Activated naive CD8-positive, alpha-beta T cell treated with anti-CD3 and anti-CD28 coated beads, Interleukin-2, amount 10 ng/mL, durations not matched to agents 7 days and 5 days (primary cell): Measurements from ENCODE around the gene MINDY4. TPM values are rescaled to one million over a fixed set of nuclear protein-coding genes. Genes with fewer than 3 reads are reported as not detected.

Experiments used
- ATAC-seq: fragments of 150-1000 bp; cut with Tn5 transposase; one replicate; pipeline ENCODE4 v1.10.0; 2021; ENCODE audit warnings: low read depth, moderate library complexity
- POLR2A ChIA-PET: fragments of 350-600 bp; sonication (Branson Sonifier 250); formaldehyde crosslinking; loops from one replicate; lab custom pipeline; 2021; ENCODE audit warnings: antibody characterized with exemption; lab: Charles Lee
- DNase-seq: peaks from one replicate; pipeline ENCODE4 v3.0.0; 2021
- H3K27ac Mint-ChIP-seq: one replicate; pipeline ENCODE4 v1.8.0; 2022; ENCODE audit warnings: mild to moderate bottlenecking, mixed read lengths
- H3K27me3 Mint-ChIP-seq: one replicate; pipeline ENCODE4 v1.8.0; 2022; ENCODE audit warnings: mild to moderate bottlenecking, moderate library complexity, mixed read lengths
- H3K36me3 Mint-ChIP-seq: one replicate; pipeline ENCODE4 v1.8.0; 2021; ENCODE audit warnings: mild to moderate bottlenecking, mixed read lengths
- H3K4me1 Mint-ChIP-seq: one replicate; pipeline ENCODE4 v1.8.0; 2021; ENCODE audit warnings: mixed read lengths
- H3K4me3 Mint-ChIP-seq: one replicate; pipeline ENCODE4 v1.8.0; 2022; ENCODE audit warnings: mild to moderate bottlenecking, moderate library complexity, mixed read lengths
- H3K9me3 Mint-ChIP-seq: one replicate; pipeline ENCODE4 v1.8.0; 2021; ENCODE audit warnings: mixed read lengths
- total RNA-seq, 2 experiments: library from RNA; stranded (reverse); gene quantifications; one replicate each; pipeline ENCODE4 v1.2.3, GENCODE V29; 2021

MINDY4 gene
- total RNA-seq, 2 experiments from 2014 or later, result 1.1 to 1.6 TPM

- Mint-ChIP-seq H3K4me1 (peaks cover 1% of the 10 kb centered on the region), H3K27ac (no peak overlapping the region), H3K4me3 (no peak overlapping the region), H3K36me3 (no peaks in the 10 kb centered on the region), H3K9me3 (no peaks in the 10 kb centered on the region), H3K27me3 (peaks cover 2% of the 10 kb centered on the region)
- POLR2A ChIA-PET, result no interaction called here
- DNase-seq (no peak), ATAC-seq (no peak)
Measured at GRCh38 chr7:30912021-30912730, 141.0 kb downstream of the MINDY4 start.

GRCh38 chr7:30912731-30912985 is 141.4 kb downstream of the MINDY4 start:
- Mint-ChIP-seq H3K27ac (no peak overlapping the region), H3K36me3 (no peaks in the 10 kb centered on the region), H3K4me1 (peaks cover 1% of the 10 kb centered on the region), H3K9me3 (no peaks in the 10 kb centered on the region), H3K27me3 (peaks cover 2% of the 10 kb centered on the region), H3K4me3 (no peak overlapping the region)
- ATAC-seq, result no peak
- no peak for DNase-seq
- POLR2A ChIA-PET, result no interaction called here

- no peak for ATAC-seq
- H3K4me3 Mint-ChIP-seq, result no peak overlapping the region
- H3K36me3 Mint-ChIP-seq, result no peaks in the 10 kb centered on the region
- peaks cover 1% of the 10 kb centered on the region for H3K4me1 Mint-ChIP-seq
- DNase-seq, result no peak
- H3K27ac Mint-ChIP-seq, result no peak overlapping the region
- H3K9me3 Mint-ChIP-seq, result no peaks in the 10 kb centered on the region
- peaks cover 2% of the 10 kb centered on the region for H3K27me3 Mint-ChIP-seq
- POLR2A ChIA-PET, result no interaction called here
Measured at GRCh38 chr7:30912986-30913811, 142.0 kb downstream of the MINDY4 start.

GRCh38 chr7:30913821-30914515 is 142.8 kb downstream of the MINDY4 start:
- Mint-ChIP-seq H3K4me1 (peaks cover 1% of the 10 kb centered on the region), H3K27me3 (peaks cover 2% of the 10 kb centered on the region), H3K4me3 (no peak overlapping the region), H3K27ac (no peak overlapping the region), H3K9me3 (no peaks in the 10 kb centered on the region), H3K36me3 (no peaks in the 10 kb centered on the region)
- POLR2A ChIA-PET, result no interaction called here
- DNase-seq, result no peak
- ATAC-seq, result no peak

- DNase-seq, result no peak
- no peaks in the 10 kb centered on the region for H3K4me1 Mint-ChIP-seq
- POLR2A ChIA-PET, result no interaction called here
- ATAC-seq, result peak; percentile 20
- no peak overlapping the region for H3K4me3 Mint-ChIP-seq
- no peaks in the 10 kb centered on the region for H3K36me3 Mint-ChIP-seq
- H3K9me3 Mint-ChIP-seq, result no peaks in the 10 kb centered on the region
- peaks cover 2% of the 10 kb centered on the region for H3K27me3 Mint-ChIP-seq
- no peak overlapping the region for H3K27ac Mint-ChIP-seq
Measured at GRCh38 chr7:30914596-30914995, 143.4 kb downstream of the MINDY4 start.

GRCh38 chr7:30915005-30915601 is 143.9 kb downstream of the MINDY4 start:
- Mint-ChIP-seq H3K36me3 (no peaks in the 10 kb centered on the region), H3K27ac (no peak overlapping the region), H3K4me1 (no peaks in the 10 kb centered on the region), H3K27me3 (peaks cover 2% of the 10 kb centered on the region), H3K9me3 (no peaks in the 10 kb centered on the region), H3K4me3 (no peak overlapping the region)
- POLR2A ChIA-PET, result no interaction called here
- ATAC-seq, result no peak
- no peak for DNase-seq

- Mint-ChIP-seq H3K4me1 (no peaks in the 10 kb centered on the region), H3K9me3 (no peaks in the 10 kb centered on the region), H3K36me3 (no peaks in the 10 kb centered on the region), H3K27me3 (peaks cover under 1% of the 10 kb centered on the region), H3K4me3 (no peak overlapping the region), H3K27ac (no peak overlapping the region)
- DNase-seq (no peak), ATAC-seq (no peak)
- POLR2A ChIA-PET, result no interaction called here
Measured at GRCh38 chr7:30915751-30916150, 144.5 kb downstream of the MINDY4 start.

GRCh38 chr7:30916255-30916654 is 145.0 kb downstream of the MINDY4 start:
- Mint-ChIP-seq H3K9me3 (no peaks in the 10 kb centered on the region), H3K27me3 (no peaks in the 10 kb centered on the region), H3K27ac (no peak overlapping the region), H3K36me3 (no peaks in the 10 kb centered on the region), H3K4me3 (no peak overlapping the region), H3K4me1 (no peaks in the 10 kb centered on the region)
- ATAC-seq, result no peak
- DNase-seq, result no peak
- POLR2A ChIA-PET, result no interaction called here

- POLR2A ChIA-PET, result no interaction called here
- DNase-seq (no peak), ATAC-seq (no peak)
- no peaks in the 10 kb centered on the region for H3K27me3 Mint-ChIP-seq
- H3K36me3 Mint-ChIP-seq, result no peaks in the 10 kb centered on the region
- H3K4me1 Mint-ChIP-seq, result no peaks in the 10 kb centered on the region
- no peak overlapping the region for H3K4me3 Mint-ChIP-seq
- H3K27ac Mint-ChIP-seq, result no peak overlapping the region
- no peaks in the 10 kb centered on the region for H3K9me3 Mint-ChIP-seq
Measured at GRCh38 chr7:30916767-30917166, 145.6 kb downstream of the MINDY4 start.

GRCh38 chr7:30917216-30917893 is 146.1 kb downstream of the MINDY4 start:
- POLR2A ChIA-PET, result no interaction called here
- H3K36me3 Mint-ChIP-seq, result no peaks in the 10 kb centered on the region
- H3K27me3 Mint-ChIP-seq, result no peaks in the 10 kb centered on the region
- H3K4me3 Mint-ChIP-seq, result no peak overlapping the region
- H3K9me3 Mint-ChIP-seq, result no peaks in the 10 kb centered on the region
- DNase-seq (no peak), ATAC-seq (no peak)
- no peaks in the 10 kb centered on the region for H3K4me1 Mint-ChIP-seq
- no peak overlapping the region for H3K27ac Mint-ChIP-seq

GRCh38 chr7:30918676-30919075 is 147.5 kb downstream of the MINDY4 start:
- ATAC-seq (no peak), DNase-seq (no peak)
- H3K9me3 Mint-ChIP-seq, result no peaks in the 10 kb centered on the region
- H3K4me1 Mint-ChIP-seq, result peaks cover 1% of the 10 kb centered on the region
- POLR2A ChIA-PET, result no interaction called here
- H3K27ac Mint-ChIP-seq, result no peak overlapping the region
- no peaks in the 10 kb centered on the region for H3K27me3 Mint-ChIP-seq
- H3K4me3 Mint-ChIP-seq, result no peak overlapping the region
- H3K36me3 Mint-ChIP-seq, result no peaks in the 10 kb centered on the region

GRCh38 chr7:30920021-30920583 is 148.9 kb downstream of the MINDY4 start:
- ATAC-seq (no peak), DNase-seq (no peak)
- Mint-ChIP-seq H3K27me3 (no peaks in the 10 kb centered on the region), H3K36me3 (no peaks in the 10 kb centered on the region), H3K27ac (no peak overlapping the region), H3K9me3 (no peaks in the 10 kb centered on the region), H3K4me1 (peaks cover 3% of the 10 kb centered on the region), H3K4me3 (no peak overlapping the region)
- POLR2A ChIA-PET, result no interaction called here
